HG03025 (cell line): ENCODE data around the gene TGFBR3.

Experiments used
- ATAC-seq: cut with Tn5 transposase; IDR thresholded peaks from one replicate; pipeline ENCODE4 v1.9.1; 2021; ENCODE audit warnings: mild to moderate bottlenecking, moderate library complexity; ENCODE audit not compliant: unreplicated experiment, low FRiP score

TGFBR3 gene

DNA sequence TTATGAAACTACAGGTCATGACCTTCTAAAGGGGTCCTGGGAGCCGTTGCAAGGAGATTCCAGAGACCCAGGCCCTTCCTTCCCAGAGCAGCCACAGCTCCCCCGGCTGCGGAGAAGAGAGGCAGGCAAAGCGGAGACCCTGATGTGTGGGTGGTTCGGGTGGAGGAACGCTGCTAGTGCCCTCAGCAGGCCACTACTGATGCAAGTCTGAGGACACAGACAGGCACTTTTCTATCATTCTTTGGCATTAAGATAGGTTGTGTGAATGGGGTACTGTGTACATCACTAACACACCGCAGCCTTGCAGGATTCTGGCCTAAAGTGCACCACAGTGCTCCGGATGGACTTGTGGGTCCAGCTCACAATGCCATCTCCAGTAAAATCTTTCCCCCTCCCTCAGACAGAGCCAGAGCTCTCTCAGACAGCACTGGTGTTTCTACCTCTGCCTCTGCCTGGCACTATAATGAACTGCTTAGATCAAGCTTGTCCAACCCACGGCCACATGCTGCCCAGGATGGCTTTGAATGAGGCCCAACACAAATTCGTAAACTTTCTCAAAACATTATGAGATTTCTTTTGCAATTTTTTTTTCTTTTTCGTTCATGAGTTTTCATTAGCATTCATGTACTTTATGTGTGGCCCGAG lies 121.4 kb downstream of the TGFBR3 start:
- ATAC-seq, result no peak

DNA sequence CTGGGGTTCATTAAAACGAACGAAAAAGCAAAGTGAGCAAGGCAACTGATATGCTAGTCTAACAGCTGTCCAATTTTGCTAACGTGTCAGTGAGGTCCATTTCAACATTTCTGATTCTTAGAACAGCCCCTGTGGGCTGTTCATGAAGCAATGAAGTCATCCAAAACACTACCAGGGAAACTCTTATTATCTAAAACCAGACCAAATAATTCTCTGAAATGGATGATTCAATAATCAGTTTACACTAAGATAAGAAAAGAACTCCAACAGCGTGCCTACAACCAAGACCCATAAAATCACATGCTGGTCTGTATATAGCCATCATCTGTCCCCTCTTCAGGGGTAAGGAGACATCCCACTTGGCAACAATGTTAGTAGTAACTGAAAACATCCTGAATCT lies 122.7 kb downstream of the TGFBR3 start:
- ATAC-seq, result no peak

DNA sequence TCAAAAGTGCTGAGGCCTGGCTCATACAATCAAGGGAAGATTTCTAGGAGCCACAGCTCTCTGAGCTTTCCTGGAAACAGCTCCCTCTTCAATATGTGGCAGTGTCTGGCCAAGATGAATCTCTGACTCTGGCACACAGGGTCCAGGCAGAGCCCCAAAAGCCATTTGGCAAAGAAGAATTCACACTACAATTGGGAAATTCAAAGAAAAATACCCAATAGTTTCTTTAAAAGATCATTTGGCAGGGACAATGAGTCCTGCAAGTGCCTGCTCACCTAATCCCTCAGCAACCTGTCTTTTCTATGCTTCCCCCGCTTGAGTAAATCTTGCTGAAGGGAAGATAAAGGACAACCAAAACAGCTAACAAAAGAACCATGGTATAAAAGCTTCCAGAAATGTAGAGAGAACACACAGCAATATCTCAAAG lies 124.6 kb downstream of the TGFBR3 start:
- no peak for ATAC-seq

DNA sequence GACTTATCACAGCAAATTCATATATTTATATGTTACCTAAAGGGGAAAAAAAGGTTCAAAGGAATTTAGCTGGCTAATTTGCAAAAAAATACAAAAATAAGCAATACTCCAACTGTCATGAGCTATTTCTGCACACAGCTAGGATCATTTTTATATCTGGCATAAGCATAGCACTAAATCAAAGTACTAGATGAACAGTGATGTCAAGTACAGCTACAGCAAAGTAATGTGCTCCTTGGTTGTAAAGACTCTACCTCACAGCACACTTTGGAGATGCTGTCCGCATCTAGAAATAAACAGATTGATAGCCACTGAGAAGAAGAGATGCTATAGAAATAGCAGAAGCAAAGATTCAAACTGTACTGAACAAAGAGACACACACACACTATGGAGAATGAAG lies 125.4 kb downstream of the TGFBR3 start:
- ATAC-seq, result no peak

DNA sequence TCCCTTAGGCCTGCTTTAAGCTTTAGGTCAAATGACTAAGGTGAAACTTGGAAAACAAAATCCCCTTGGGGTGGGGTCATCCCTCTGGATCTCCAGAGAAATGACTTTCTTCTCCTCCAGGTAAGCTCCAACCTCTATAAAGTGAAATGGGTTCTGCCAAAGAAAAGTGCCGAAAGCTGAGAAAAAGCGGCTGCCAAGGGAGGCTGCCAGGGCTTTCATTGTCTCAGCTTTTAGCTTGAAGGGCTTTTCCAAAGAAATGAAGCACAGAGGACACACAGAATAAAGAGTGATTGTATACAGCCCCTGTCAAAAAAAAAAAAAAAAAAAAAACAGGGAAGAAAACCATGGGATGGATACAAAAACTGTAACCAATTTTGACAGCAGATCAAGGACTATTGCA lies 126.9 kb downstream of the TGFBR3 start:
- no peak for ATAC-seq

DNA sequence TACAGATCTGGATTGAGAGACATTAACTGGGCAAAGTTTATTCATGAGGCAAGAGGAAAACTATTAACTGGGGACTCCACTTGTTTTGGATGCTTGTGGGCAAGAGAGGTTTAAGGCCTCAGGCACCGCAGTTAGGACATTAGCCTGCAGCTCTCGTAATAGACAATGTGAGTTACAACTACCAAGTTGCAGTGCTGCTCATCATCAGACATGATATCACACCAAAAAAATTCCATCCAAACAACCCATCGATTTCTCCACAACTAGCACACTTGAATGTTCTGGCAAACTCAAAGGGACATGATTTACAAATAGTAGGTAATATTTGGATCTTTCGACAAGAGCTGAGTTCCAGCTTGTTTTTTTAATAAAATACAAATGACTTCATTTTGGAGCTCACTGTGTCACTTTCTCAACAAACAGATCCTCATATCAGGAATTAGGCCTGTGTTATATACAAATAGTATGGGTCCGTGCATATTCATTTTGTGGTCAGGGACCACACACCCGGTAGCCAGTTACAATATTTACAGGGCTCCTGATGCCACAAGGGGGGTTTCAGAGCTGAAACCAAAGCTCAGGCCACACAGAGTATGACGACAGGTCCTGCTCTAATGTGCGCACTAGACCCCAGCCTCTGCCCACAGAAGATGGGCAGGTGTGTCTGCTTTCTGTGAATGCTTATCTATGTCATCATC lies 128.0 kb downstream of the TGFBR3 start:
- no peak for ATAC-seq

DNA sequence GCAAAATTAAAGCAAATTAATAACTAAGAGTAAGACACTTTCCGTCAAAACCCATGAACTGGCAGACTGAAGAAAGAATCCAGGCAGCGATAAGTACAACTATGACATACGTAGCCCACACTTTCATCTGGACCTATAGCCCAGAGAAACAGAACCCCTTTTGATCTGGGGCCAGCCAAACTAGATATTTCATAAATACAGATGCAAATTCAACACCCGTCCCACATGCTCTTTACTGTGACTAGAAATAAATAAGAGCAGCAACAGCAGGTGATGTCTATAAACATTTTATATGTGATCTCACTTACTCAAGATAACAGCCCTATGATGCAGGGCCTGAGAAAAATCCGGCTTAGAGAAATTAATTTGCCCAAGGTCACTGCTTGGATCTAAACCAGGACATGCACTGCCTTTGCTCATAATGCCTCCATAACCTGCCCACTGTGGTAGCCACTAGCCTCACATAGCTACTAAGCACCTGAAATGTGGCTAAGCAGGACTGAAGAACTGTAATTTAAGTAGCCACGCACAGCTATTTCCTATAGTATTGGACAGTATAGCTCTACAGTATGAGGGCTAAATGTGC lies 130.2 kb downstream of the TGFBR3 start:
- no peak for ATAC-seq

DNA sequence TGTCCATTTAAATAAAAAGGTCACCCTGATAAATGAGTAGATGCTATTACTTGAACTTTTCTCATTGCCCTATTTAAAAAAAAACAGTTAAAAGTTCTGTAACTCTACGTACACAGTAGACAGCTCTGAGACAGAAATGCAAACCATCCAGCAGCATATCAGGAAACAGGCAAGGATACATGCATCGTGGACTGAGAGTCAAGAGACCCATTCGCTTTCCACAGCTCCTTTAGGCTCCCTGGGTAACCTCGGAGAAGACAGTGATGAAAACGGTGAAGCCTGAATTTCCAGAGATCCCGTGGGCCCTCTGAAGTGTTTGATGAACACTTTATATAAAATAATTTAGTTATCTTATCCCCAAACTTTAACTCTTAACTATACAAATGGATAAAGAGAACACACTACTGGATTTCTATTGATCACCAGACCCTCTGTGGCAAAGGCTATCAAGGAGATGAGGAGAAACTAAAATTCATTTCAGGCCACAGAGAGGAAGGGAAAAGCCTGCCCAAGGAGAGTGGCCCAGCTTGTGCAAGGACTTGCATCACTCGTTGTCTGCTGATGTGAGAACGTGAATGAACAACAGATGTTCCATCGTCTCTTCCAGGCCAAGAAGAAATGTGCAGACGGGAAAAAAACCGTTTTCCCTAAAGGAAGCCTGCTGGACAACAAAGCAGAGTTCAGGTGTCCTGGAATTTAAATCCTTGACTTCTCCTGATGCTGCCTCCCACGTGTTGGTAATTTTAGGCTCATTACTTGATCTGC lies 131.0 kb downstream of the TGFBR3 start:
- no peak for ATAC-seq

DNA sequence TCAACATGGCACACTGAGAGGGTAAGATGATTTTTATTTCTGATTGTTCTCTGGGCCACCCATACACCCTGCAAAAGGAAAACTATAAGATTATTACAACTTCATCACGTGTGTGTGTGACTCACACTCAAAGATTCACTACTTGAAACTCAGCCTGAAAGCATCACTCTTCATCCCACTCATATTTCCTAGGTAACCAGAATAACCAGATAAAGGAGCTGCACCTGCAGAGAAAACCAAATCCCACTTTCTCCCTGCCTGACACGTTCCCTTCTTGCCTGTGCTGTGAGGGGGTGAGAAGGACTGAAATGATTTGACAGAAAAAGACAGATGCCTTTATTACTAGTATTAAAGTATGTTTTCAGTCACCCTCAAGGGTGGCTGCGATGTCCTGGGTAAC lies 131.6 kb downstream of the TGFBR3 start:
- ATAC-seq, result peak; percentile 57

DNA sequence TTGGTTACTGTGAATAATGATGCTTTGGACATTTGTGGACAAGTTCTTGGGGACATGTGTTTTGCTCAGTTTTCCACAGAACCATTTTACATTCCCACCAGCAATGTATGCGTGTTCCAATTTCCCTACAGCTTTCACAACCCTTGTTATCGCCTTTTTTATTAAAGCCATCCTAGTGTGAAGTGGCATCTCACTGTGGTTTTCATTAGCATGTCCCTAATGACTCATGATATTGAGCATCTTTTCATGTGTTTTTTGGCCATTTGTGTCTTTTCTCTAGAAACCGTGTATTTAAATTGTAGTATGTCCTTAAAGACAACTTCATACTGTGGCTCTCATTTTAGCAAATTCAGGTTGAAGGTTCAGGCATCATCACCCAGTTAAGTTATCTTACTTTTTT lies 132.1 kb downstream of the TGFBR3 start:
- ATAC-seq, result no peak

DNA sequence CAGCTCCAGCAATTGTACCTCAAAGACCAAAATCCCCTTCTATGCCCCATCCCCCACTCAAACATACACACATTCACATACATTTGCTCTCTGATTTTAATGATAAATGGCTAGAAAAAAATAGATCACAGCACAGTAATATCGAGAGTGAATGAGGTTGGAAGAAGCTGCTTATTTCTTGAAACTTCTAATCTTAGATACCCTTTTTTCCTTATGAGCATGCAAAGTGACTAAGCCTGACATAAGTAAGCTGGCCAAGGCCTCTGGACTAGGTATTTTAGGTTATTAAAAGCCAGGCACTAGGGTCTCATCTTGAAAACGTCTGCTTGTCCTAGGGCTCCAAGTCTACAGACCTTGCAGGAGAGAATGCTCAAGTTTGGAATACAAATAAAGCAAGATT lies 133.6 kb downstream of the TGFBR3 start:
- no peak for ATAC-seq

DNA sequence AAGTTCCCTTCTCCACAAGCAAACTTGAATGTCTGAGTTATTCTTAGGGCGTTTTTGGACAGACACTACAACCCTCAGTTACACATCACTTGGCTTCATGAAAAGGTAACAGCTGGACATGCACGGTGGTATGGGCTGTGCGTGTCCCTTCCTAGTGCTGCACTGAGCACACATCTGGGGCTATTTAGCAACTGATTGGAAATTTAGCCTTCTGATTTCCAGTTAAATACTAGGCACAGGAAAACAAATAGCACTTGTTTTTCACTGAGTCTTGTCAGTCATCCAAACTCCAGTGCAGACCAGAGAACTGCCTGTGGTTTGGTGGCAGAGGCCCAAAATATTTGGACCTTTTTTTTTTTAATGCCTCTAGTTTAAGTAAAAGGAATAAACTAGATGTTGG lies 134.7 kb downstream of the TGFBR3 start:
- ATAC-seq, result no peak

DNA sequence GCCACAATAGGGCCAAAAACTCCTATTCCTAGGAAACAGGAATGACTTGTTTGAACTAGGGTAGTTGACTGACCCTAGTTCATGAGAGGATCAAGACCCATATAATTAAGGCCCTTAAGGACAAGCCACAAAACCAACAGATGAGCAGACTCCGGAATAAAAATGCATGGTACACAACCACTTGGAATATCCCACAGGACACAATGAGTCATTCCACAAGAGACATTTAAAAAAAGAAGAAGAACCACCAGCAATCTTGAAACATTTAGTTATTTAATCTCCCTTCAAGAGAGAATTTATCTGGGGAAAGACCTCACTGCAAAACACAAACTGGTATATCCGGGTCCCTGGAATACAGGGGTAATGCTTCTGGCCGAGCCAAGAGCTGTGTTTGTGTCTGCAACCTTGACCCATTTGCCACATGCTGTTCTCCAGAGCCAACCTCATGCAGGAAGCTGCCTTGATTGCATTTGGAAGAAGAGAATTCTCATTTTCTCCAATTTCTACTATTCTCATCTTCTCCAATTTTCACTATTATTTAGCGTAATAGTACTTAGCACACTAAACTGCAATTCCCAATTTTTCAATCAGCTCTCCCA lies 135.5 kb downstream of the TGFBR3 start:
- no peak for ATAC-seq

DNA sequence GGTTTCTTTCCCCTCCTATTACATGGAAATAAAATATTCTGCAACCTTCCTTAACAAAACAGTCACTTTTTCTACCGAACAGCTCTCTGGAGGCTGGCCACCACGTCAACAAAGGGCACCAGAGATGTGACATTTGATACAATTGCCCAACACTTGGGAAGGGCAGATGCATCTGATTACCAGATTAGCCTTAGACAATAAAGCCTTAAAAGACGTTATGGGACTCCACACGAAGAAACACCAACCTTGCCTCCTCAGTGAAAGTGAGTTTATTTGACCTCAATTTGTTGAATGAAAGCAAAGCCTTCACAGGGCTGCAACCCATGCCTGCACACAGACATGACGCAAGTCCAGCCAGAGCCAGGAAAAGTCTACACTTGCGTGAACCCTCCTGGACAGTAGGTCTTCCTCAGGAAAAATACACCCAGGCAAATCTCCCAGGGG lies 136.1 kb downstream of the TGFBR3 start:
- no peak for ATAC-seq

DNA sequence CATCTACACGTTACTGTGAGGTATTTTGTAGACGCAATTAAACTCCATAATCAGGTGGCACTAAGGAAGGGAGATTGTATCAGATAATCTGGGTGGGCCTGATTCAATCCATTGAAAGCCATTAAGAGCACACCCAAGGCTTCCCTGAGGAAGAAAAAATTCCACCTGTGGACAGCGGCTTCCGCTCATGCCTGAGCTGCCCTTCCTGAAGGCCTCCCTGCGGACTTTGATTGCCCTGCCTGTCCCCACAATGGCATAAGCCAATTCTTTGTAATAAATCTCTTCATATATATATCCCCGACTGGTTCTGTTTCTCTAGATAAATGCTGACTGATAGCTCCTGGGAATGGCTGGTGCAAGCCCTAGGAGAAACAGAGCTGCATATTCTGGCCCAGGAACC lies 138.3 kb downstream of the TGFBR3 start:
- no peak for ATAC-seq

DNA sequence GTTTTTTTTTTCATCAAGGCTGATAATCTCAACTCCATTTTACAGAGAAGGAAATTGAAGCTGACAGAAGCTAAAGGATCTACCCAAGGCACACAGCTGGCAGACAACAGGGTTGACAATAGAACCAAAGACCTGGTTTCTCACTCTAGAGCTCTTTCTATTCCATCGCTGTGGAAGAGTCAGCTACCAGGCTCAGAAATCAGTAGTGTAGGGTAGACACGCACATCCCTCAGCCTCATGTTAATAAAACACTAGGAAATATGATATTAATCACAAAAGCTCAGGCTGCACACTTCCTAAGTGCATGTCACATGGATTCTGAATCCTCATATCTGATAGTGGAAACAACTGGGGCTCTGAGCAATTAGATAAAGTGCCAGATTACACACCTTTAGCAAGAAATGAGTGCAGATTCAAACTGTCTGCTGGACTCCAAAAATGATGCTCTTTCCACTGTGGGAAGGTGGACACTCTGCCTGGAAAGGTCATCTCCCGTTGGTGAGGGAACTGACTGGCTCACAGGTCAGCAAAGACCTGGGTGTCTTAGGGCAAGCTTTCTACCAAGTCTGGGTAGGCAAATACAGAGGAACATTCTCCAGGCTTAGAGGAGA lies 139.1 kb downstream of the TGFBR3 start:
- no peak for ATAC-seq

DNA sequence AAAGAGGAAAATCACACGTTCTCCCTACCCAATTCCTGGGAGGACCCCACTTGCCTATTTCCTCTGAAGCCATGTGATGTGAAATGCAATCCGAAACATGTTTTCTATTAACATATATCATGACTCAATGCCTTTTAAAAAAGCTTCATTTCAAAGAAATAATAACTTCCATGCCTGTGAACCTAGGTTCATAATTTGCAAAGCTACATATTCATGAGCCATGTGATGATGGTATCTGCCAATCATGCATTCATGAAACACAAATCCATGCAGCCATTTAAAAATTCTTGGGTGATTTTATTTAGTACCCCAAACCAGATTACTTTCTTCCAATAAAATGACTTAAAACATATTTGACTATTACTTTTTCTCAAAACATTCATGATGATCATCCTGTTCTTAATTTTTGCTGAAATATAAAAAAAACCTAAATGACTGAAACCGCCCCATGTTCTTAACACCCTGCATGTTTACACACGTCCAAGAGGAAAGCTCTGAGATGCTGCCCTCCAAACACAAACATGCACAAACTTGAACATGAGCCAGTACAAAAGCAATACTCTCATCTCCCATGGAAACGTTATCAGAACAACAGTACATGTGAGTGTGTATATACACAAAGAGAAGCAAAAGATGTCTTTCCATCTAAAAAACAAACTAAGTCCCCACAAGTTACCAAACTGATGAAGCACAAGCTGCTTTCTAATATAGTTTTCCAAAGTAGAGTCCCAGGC lies 140.1 kb downstream of the TGFBR3 start:
- ATAC-seq, result no peak

DNA sequence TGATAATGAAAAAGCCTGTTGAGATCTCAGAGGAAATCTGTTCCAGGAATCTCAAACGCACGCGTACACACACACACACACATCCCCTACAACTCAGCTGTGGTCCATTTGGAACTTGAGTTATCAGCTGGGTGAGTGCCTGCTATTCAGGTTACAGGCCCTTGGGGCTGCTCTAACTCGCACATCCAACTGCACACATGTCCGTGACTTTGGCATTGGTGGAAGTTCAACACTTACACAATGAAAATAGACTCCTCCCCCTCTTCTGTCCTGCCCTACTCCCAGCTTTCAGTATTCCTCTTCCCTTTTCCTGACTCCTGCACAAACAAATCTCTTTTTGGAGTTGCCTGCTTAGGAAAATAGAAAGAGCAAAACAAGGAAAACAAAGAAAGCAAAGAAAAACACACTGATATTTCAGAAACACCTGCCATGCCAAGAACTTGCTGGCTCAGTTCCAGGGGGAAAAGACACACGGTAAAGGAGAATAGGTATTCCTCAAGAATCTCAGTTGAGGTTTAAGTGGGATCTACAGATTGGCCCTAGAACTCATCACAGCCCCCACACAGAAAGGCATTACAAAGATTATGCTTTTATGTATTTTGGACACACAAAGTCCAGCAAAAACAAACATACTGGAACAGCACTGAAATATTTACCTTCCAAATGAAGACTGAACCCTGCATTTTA lies 140.9 kb downstream of the TGFBR3 start:
- ATAC-seq, result no peak

DNA sequence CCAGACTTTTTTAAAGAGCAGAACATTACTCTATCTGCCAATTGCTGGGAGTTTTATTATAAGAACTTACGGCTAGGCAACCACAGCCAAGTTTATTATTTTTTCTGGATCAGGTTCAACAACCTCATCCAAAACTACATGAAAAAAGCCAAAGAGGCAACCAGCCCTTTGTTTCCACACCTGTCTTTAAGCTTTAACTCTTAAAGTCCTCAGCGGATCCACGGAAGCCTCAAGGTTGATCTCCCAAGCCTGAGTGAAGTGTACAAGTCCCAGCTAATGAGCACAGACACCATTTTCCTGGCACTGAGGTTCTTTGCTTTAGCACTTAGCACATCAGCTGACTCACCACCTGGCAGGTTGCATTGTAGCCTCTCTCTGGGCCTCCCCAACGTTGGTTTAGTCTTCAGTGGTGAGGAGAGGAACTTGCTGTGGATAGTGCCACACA lies 143.1 kb downstream of the TGFBR3 start:
- no peak for ATAC-seq
